Mucosa of gallbladder (tissue), 1 donor: ENCODE data around the gene PCDH7. TPM values are rescaled to one million over a fixed set of nuclear protein-coding genes. Genes with fewer than 3 reads are reported as not detected.

ENCODE experiments used
- DNase-seq: peaks from one replicate; pipeline ENCODE4 v3.0.0-alpha.2; 2020; ENCODE audit warnings: low spot score
- total RNA-seq: library from RNA; stranded (reverse); gene quantifications from one replicate; pipeline ENCODE4 v1.2.1, GENCODE V29; 2021
- donor health status: DM: no; HTN: no; CAD: no.

PCDH7 gene
- 42.8 TPM for total RNA-seq

DNA sequence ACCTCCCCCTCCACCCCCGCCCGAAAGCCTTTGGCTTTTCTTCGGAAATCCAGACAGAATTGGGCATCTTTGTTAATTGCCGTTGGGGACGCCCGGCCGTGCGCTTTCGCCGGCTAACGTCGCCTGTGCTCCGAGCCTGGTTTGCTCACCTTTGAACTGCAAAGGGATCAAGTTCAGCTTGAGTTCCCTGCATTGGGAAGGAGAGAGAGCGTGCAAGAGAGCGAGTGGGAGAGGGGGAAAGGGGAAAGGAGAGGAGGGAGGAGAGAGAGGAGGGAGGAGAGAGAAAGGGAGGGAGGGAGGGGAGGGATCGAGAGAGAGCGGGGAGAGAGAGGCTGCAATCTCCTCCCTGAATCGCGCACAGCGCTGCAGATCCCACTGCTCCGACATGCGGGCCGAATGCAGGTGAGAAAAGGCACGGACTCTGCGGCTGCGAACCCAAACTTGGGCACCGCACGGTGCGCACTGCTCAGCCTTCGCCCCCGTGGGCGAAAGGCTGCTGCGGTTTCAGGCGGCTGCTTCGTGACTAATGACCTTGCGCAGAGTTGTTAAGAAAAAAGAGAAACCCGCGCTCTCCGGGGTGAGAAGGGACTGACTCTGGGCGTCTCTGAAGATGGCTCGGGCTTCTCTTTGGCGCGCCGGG is at the start of gene PCDH7:
Gene PCDH7, plus strand, starts transcription at position 349 of the 640 bp plus-strand sequence. CDS start 1,054 bp downstream, outside the sequence.
- peak; percentile 47 for DNase-seq

DNA sequence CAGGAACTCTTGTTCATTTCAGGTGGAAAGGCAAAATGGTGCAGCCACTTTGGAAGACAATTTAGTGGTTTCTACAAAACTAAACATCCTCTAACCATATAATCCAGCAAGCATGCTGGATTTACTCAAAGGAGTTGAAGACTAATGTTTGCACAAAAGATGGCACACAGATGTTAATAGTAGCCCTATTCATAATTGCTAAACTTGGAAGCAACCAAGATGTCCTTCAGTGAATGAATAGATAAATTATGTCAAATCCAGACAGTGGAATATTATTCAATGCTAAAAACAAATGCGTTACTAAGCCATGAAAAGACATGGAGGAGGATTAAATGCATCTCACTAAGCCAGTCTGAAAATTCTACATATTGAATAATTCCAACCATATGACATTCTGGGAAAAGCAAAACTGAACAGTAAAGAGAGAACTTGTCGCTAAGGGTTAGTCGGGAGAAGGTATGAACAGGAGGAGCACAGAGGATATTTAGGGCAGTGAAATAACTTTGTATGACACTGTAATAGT is 48.2 kb upstream of the PCDH7 start:
- no peak for DNase-seq

- no peak for DNase-seq
These were observed 24.0 kb upstream of the PCDH7 start for GRCh38 chr4:30696191-30696590.

- peak; percentile 31 for DNase-seq
These were observed 5.6 kb upstream of the PCDH7 start for GRCh38 chr4:30714408-30715031.

GRCh38 chr4:30716158-30716557 is 4.0 kb upstream of the PCDH7 start:
- no peak for DNase-seq

DNA sequence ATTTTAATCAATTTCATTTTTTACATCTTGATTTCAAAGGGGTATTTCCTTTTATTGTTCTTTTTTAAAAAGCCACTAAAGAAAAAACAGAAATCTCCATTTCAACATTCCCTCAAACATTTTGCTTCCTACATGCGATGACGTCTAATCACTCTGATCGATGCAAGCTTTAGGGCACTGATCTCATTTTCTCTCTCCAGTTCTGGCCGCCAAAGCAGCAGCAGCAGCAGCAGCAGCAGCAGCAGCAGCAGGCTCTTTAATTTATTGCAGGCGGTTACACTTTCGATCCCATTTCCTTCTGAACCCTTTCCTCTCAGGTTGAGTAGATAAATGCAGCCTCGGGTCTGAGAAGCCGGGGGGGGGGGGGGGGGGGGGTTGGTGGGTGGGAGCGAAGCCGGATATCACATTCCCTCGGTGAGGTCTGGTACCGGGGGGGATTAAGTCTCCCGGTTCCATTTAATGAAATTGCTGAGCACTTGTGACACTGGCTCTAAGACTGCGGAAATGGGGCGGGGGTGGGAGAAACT is 3.4 kb upstream of the PCDH7 start:
- DNase-seq: peak; percentile 23

DNA sequence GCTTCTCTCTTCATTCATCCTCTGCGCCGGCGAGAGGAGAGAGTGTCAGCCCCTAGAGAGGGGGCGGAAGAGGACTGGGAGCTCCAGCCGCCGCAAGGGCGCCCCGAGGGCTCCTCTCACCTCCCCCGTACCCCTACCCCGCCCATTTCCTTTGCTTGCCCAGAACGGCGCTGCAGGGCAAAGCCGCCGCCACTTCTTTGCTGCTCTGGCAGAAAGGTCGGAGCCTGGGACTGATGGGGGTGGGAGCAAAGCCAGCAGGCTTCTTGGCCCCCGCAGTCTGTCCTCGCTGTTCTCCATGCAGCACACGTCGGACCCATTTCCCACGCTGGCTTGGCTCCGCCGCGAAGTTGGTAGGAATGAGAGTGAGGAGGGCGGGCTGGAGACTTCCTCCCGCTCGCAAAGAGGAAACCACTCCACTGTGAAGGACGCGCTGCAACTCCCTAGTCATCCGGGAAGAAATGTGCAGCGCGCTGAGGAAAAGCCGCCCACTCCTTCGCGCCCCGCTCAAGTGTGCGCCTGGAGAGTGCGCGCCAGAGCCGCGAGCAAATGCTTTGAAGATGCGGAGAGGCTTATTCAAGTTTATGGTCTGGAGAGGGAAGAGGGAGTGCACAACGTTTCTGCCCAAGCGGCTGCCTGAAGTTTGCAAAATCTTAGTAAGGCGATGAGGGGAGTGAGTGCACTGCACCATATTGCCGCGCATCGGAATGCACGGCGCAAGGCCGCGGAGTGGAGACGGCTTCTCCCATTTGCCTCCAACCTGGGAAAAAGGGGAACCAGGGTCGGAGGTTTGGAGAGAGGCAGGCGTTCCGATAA is 2.8 kb upstream of the PCDH7 start:
- peak; percentile 29 for DNase-seq

- peak; percentile 26 for DNase-seq
These were observed 2.1 kb upstream of the PCDH7 start for GRCh38 chr4:30718021-30718542.

GRCh38 chr4:30718641-30719453 is 1.3 kb upstream of the PCDH7 start:
- DNase-seq: no peak

DNA sequence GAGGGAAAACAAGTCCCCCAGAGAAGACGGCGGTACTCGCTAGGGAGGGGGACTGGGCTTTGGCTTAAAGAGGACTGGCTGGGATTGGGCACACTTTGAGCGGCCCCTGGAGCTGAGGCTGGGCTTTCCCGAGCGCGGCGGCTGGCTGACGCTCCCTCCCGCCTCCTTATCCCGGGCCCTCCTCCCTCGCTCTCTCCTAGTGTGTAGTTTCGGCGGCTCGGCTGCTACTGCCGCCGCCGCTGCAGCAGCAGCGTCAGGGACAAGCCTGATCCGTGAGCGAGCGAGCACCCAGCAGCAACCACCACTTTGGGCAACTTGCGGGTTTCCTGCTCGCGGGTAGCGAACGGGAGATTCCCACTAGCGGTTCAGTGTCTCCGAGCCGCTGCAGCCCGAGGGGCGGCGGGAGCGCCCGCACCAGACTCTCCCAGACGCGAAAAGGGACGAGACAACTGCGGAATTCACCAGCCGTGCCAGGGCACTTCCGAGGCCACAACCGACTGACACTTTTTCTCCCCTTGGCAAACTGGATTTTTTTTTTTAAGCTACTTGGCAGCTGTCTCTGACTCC is 632 bp upstream of the PCDH7 start:
- peak; percentile 51 for DNase-seq

DNA sequence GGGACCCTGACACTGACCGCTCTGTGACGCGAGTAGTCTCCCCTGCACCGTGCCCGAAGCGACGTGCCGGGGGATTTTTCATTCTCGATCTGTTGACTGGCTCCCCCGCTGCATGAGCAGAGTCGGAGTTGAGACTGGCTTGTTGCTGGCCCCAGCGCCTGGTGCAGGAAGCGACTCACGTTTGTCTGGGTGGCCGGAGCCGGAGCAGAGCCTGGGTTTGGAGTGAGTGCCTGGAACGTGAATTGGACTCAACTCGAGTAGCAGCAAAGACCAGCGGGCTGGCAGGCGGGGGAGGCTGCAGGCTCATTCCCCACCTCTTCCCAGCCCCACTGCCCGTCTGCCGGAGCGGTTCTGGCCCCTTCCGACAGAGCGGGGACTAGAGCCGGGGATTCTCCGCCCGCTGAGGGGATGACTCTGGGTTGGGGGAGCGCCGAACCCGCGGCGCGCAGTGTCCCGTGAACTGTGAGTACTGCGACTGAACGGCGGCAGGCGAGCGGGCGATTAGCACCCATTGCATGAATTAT is 554 bp downstream of the PCDH7 start:
- DNase-seq: no peak

- DNase-seq: peak; percentile 48
These were observed 1.3 kb downstream of the PCDH7 start for GRCh38 chr4:30721185-30722091.

GRCh38 chr4:30722092-30722358 is 1.9 kb downstream of the PCDH7 start:
- DNase-seq: no peak

DNA sequence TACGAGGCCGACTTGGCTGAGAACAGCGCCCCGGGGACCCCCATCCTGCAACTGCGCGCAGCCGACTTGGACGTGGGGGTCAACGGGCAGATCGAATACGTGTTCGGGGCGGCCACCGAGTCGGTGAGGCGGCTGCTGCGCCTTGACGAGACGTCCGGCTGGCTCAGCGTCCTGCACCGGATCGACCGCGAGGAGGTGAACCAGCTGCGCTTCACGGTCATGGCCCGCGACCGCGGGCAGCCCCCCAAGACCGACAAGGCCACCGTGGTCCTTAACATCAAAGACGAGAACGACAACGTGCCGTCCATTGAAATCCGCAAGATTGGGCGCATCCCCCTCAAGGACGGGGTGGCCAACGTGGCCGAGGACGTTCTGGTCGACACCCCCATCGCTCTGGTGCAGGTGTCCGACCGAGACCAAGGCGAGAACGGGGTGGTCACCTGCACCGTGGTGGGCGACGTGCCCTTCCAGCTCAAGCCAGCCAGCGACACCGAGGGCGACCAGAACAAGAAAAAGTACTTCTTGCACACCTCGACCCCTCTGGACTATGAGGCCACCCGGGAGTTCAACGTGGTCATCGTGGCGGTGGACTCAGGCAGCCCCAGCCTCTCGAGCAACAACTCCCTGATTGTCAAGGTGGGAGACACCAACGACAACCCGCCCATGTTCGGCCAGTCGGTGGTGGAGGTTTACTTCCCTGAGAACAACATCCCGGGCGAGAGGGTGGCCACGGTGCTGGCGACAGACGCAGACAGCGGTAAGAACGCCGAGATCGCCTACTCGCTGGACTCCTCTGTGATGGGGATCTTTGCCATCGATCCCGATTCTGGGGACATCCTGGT is 2.4 kb downstream of the PCDH7 start:
- DNase-seq: peak; percentile 16

- DNase-seq: no peak
These were observed 3.2 kb downstream of the PCDH7 start for GRCh38 chr4:30723201-30723955.

- DNase-seq: no peak
These were observed 4.1 kb downstream of the PCDH7 start for GRCh38 chr4:30724247-30724646.

DNA sequence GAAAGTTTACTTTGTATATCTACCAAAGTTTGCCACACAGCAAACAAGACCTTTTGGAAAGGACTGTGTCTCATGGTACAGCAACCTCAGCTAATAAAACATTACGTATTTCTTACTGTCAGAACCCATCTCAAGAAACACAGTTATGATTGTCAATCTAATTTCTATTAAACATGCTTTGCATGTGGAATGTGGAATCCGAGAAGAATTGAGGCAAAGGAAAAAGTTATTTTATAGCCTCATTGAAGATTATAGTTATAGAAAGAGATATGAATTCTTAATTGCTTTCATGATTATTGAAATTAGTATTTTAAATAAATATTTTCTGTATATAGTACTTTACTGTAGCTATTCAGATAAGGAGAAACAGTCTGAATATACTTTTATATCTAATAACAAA is 5.4 kb downstream of the PCDH7 start:
- DNase-seq: no peak

- no peak for DNase-seq
These were observed 6.0 kb downstream of the PCDH7 start for GRCh38 chr4:30726090-30726675.
